Stimulated activated CD8-positive, alpha-beta memory T cell treated with anti-CD3 and anti-CD28 coated beads, Interleukin-2, amount 100 ng/mL, for 48 hours (primary cell): ENCODE data around the gene METTL22.

Experiments
- DNase-seq, 2 donors: peaks; one replicate each; pipeline ENCODE4 v3.0.0-alpha.2; 2020; ENCODE audit warnings: low read depth in 2 of 2

METTL22 gene

DNA sequence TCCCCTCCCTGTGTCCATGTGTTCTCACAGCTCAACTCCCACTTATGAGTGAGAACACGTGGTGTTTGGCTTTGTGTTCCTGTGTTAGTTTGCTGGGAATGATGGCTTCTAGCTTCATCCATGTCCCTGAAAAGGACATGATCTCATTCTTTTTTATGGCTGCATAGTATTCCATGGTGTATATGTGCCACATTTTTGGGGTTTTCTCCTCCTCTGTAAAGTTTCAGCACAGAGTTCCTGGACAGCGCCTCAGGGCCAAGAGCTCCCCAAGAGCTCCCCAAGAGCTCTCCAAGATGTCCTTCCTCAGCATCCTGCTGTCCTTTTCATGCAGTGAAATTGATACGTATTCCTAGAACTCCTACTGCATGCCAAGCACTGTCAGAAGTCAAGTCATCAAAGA, 46.0 kb downstream of the METTL22 start:
- no peak for DNase-seq

DNA sequence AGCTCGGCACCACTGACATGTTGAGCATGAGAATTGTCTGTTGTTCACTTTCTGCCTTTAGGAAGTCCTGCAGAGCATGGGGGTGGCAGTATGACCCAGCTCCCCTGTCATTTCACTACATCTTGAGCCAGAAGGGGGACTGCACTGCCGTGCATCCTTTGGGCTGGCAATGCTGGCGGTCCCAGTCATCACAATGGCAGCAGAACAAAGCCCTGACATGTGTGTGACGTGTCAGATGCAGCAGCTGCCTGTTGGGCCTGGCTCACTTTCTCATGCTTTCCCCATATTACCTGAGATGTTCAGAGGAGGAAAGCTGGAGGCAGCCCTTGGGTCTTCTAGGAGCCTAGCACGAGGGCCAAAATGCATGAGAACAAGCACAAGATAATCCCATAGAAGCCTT, 46.6 kb downstream of the METTL22 start:
- no peak for DNase-seq

DNA sequence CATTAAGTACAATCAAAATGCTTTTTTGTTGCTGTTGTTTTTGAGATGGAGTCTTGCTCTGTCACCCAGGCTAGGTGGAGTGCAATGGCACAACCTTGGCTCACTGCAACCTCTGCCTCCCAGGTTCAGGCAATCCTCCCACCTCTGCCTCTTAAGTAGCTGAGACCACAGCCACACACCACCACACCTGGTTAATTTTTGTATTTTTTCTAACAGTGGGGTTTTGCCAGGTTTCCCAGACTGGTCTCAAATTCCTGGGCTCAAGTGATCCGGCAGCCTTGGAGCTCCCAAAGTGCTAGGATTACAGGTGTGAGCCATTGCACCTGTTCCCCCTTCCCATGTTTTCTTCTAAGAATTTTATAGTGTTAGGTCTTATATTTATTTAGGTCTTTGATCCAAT, 48.0 kb downstream of the METTL22 start:
- no peak for DNase-seq

DNA sequence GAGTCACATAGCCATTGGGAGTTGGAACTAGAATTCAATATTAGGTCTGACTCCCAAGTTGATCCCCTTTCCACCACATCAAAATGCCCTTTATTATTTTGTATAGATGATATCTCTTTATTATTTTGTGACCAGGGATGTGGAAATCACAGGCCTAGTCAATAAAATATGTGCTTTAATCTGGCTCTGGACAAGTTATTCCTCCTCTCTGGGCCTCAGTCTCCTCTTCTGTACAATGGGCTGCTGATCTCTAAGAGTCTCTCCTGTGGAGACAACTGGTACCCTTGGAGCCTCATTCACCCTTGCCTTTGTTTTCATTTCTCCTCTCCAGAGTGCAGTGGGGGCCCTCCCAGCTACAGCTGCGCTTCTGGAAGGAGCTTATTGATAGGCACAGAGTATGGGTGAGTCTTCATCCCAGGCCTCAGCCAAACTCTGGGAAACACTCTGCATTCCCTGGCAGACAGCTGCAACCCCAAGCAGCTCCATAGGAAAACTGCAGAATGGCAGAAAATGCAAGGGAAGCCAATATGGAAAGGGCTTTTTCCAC, 48.6 kb downstream of the METTL22 start:
- DNase-seq = no peak

DNA sequence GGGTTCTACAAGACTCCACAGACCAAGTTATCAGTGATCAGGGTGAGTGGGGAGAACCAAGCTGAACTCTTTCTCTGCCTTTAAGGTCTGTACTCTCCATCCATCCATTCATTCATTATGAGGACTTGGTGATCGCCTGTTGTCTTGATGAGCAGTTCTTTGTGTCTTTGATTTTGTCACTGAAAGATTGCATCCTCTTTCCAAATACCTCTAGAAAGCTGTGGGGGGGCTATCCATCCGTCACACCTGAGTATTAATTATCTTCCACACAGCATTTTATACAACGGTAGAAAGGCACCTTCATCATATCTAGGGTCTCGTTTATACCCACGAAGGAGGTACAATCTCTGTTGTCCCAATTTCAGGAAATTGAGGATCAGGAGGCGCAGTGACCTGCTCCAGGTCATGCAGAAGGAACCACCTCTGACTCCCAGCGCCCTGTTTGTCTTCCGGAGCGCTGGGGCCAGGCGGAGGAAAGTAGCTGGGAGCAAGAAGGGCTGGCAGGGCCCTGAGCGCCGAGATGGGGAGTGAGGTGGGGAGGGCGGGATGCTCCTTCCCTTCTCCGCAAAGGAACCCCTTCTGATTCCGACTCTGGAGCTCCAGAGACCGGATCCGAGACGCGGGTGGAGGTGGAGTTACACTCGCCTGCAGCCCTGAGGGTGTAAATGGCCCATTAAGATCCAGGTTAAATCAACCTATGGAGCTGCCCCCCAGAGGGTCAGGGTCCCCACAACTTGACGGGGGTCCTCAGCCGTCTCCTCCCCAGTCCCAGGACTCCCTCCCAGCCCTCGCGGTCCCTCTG, 52.3 kb downstream of the METTL22 start:
- DNase-seq = no peak

DNA sequence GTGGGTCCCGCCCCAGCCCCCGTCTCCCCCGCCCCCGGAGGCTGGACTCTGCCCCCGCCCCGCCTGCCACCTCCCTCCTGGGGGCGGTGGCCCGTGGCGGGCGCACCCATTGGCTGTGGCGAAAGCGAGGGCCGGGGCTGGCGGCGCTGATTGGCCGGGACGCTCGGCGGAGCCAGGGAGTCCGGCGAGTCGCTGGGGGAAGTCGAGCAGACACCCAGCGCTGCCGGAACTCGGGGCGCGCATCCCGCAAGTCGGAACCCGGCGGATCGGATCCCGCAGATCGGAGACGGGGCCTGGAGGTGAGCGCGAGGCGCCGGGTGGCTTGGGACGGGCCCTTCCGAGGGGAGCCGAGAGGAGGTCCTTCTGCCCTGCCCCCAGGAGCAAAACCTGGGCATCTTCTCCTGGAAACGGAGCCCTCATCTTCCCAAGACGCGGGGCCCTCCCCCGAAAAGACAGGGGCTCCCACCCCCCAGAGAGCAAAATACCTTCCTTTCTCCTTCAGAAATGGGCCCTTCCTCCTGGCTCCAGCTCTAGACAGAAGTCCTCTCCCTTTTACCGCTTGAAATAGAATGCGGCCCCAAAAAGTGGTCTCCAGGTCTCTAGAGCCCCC, 53.0 kb downstream of the METTL22 start, which contains the start of gene ABAT:
Gene ABAT (plus strand): TSS at position 205 of the 610 bp plus-strand sequence. CDS start 61,123 bp downstream, outside the sequence.
- DNase-seq = peak; percentile 82 to 83

DNA sequence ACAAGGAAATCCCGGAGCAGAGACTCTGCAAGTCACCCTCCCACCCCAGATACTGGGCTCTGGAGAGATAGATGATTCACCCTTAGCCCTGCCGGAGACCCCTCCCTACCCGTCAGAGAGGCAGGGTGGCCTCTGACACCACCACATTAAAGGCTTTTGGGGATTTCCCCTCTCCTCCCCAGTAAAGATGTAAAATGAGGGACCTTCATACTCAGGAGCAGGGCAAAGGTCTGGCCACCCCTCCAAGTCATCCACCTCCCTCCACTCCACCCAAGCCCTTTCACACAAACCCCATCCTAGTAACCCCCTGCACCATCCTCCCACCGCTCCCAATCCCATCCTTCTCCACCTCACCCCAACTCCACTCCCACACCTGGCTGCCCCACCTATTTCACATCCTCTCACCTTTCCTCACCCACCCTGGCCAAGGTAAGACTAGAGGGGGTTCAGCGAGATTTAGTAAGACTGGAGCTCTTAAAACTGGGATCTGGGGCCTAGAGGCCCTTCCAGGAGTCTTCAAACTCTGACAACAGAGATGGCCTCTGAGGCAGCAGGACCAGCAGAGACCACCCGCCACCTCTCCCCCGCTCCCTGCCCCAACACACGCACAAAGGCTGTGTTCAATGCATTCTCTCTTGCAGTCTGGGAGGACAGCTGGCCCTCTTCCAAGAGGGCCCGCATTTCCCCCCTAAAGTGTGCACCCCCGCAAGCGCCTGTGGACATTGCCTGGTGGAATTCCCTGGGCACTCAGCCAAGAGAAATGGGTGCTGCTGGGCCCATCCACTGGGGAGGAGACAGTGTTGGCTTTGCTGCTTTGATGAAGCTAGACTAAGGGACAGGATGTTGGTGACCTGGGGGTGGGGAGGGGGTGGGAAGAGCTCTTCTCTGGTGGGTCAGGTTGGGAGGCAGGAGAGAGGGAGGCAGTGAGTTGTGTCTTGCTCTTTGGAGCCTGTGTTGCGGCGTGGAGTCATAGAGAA, 54.0 kb downstream of the METTL22 start:
- peak; percentile 19 to 30 for DNase-seq

DNA sequence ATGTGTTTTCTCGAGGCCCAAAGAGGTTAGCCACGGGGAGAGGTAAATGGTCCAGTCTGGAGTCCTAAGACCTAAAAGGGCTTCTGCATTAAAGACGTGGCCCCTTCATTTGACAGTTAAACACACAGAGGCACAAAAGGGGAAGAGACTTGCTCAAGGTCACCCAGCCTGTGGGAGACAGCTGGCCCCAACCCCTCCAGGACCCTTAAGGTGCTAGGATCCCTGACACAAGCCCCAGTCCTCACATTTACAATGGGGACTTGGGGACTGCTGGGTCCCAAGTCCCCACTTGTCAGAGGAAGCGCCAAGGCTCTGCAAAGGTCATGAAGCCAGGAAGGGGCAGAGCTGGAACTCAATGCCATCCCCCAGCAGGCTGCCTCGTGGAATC, 54.7 kb downstream of the METTL22 start:
- DNase-seq = no peak

DNA sequence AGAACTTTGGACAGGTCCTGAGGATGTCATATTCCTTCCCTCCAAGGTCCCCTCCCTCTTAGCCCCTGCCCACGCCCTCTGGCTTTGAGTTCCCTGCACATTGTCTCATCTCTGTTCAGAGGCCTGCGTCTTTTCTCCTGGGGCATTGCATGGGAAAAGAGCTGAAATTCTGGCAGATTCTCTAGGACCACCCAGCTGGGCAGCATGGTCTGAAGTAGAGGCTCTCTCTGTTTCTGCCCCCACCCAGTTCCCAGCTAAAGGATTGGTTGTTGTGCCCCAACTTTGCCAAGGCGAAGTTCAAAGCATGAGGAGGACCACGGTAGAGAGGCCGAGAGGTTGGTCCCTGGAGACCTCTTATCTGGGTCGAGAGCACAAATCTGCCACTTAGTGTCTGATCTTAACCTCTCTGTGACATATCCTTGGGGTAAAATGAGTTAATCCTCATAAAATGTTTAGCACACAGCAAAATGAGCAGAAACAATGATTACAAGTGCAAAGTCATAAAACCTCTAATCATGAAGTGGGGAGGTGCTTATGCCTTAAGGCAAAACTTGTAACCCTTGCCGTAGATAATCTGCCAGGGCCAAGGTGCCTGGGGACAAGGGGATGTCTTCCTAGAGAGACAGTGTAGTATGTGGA, 55.4 kb downstream of the METTL22 start:
- DNase-seq = no peak

DNA sequence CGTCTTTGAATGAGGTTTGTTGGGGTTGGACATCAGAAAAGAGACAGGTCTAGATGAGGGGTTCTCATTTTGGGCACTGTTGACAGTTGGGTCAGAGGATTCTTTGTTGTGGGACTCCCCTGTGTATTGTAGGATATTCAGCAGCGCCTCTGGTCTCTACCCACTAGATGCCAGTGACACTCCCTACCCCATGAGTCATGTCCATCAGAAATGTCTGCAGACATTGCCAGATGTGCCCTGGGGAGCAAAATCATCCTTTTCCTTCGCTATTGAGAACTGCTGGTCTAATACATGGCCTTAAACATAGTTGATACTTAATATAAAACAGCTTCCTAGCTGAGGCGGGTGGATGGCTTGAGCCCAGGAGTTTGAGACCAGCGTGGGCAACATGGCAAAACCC, 56.0 kb downstream of the METTL22 start:
- DNase-seq = no peak

DNA sequence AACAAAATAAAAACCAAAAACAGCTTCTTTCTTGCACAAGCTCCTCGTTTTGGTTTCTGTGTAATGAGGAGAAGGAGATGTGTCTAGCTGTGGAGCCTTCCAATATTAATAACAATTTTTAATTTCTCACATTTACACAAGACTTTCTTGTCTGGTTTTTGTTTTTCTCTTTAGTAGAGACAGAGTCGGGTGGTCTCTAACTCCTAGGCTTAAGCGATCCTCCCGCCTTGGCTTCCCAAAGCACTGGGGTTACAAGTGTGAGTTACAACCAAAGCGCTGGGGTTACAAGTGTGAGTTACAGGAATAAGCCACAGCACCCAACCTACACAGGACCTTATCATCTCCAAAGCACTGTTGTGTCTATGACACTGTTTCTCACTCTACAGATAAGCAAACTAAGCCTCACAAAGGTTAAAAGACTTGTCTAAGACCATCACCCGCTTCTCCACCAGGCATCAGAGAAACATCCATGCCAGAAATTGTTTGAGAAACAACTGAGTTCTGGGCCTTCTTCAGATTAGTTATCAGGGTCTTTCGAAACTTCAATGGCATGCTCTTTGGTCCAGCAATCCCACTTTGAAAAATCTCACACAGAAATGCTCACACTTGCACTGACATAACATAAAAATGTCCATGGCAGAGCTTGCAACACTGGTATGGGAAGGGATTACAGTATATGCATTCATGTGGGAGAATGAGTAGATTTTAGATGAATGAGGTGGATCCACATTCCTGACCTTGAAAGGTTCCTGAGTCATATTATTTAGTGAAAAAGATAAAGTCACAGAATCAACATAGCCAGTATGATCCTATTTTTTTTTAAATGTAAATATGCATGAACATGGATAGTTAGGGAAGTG, 56.8 kb downstream of the METTL22 start:
- DNase-seq = no peak

DNA sequence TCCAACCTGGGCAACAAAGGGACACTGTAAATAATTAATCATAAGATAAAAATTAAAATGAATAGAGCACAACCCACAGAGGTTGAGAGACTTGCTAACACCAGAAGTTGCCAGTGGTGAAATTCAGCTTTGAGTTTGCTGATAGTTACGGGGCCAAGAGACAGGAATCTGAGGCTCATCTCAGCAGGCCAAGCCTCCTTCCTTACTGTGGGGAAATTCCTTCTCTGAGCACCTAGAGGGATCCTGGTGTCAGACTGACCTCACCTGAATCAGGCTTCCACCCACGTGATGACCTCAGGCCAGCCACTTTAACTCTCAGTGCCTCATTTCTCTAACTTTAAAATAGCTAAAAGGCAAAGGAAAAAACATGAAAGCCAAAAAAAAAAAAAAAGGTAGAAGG, 57.7 kb downstream of the METTL22 start:
- DNase-seq = no peak

DNA sequence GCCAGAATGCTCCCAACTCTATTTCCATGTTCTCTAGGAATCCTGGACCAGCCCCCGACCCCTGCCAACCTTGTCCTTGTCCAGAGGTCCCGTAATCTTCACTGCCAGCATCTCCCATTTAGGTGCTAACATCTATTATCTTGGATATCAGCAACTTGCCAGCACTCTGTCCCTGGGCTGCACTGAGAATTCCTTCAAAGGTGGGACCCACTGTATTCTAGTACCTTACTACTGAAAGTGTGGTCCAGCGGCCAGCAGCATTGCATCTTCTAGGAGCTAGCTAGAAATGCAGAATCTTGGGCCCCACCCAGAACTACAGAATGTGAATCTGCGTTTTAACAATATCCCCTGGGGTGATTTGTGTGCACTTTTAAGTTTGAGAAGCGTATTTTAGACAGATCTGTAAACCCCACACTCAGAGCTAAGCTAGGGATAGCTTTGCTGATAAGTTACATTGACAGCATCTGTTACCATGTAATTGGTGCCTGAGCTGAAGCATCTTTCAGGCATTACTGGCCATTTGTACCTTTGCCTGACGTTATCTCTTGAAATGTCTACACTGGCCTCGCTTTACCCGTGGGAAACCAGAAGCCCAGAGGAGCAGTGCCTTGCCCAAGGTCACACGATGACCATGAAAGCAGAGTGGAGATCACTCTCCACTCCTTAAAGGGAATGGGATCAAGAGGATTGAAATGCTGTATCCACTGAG, 61.2 kb downstream of the METTL22 start:
- DNase-seq = no peak

DNA sequence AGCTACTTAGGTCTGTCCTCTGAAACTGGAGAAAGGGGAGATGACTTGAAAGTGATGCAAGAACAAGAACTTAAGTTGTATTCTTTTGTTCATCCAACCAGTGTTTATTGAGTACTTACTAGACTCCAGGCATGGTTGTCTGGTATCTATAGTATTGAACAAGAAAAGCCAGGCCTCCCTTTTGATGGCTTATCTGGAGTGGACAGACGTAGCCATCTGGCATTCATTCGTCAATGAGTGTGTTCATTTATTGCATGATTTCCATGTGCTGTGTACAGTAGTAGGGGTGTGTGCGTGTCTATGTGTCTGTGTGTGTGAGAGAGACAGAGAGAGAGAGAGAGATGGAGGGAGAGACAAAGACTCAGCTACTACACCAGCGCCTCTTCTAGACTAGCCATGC, 62.1 kb downstream of the METTL22 start:
- DNase-seq = no peak

DNA sequence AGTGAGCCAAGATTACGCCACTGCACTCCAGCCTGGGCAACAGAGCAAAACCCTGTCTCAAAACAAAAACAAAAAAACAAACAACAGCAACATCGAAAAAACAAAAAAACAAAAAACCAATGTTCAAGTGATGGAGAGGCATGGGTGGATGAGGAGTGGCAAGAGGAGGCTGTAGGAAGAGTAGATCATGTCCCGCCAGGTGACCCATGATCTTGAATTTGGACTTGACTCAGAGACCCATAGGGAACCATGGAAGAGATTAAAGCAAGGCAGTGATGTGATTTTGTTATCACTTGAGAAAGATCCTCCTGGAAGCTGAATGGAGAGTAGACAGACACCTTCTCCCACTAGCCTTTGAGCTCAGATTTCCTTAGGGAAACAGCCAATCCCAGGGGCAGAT, 64.1 kb downstream of the METTL22 start:
- DNase-seq = no peak

DNA sequence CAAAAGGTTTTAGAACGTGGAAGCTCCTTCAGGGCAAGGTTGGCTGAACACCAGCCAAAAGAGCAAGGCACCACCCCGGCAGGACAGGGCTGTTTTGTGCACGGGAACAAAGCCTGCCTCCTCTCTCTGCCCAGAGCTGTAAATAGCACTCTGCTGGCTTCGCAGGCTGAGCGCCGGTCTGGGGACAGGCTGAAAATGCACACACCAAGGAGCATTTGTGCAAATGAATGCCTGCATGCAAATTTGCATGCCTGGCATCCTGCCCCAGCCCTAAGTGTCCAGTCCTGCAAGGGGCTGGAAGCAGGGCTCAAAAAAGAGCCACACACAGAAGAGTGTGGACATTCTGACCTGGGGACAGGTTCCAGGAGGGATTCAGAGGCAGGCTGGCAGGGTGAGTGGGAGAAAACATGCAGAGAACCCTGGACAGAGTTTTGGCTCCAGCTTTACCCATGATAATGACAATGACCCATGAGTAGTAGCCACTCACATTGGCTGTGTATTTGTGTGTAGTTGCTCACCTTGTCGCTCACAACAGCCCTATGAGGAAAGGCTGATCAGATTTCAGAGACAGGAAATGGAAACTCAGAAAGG, 64.6 kb downstream of the METTL22 start:
- DNase-seq = no peak

DNA sequence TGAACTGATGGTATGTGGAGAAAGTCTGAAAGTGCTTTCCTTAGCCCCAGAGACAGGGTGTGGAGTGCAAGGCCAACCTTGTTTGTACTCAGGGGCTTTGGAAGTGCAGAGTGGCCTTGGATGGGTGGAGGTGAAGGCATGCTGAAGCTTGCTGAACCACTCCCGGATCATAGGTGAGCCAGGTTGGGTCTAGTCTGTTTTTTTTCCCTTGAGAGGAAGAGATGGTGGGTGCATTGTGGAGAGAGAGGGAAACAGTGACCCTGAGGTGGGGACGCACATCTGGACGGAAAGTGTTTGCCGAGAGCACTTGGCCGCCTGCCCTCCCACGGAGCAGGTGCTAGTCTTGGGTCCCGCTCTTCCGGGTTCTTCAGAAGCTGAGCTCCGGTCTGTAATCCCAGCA, 65.4 kb downstream of the METTL22 start:
- no peak for DNase-seq

DNA sequence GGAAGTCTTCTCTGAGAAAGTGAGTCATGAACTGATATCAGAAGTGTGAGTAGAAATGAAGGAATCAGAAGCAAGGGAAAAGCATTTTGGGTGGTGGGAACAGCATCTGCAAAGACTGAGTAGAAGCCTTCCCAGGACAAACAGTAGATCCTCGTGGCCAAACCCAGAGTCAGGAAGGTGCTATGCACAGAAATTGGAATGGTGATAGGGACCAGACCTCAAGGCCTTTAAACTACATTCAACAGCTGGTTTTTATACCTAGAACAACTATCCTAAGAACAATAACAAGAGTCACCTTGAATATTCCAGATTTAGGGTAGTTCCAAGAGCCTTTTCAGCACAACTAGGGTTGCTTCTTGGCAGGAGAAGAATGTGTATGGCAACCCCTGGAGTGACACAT, 68.2 kb downstream of the METTL22 start:
- DNase-seq = no peak

DNA sequence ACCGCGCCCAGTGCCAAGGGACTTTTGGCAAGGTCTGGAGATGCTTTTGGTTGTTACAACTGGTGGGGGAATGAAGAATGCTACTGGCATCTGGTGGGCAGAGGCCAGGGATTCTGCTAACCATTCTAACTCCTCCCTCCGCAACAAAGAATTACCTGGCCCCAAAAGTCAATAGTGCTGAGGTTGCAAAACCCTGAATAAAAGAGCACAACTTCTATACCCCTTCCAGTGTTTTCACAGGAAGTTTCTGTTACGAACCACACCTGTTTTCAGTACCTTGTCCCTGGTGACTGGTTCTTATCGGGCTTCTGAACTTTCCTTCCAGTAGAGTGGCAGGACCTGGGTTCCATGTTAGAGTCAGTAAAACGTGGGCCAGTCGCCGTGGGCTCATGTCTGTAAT, 70.2 kb downstream of the METTL22 start:
- DNase-seq = no peak
